ENCODE measurements around the gene EFTUD2. TPM values are rescaled to one million over a fixed set of nuclear protein-coding genes. Genes with fewer than 3 reads are reported as not detected.
"Not testable (repeated sequence)": the region's sequence is repeated elsewhere in the genome, so short reads cannot be mapped to it uniquely, and the experiment has no call there.

EFTUD2 gene
- total RNA-seq, 1 experiment from 2014 or later = 90.8 TPM

DNA sequence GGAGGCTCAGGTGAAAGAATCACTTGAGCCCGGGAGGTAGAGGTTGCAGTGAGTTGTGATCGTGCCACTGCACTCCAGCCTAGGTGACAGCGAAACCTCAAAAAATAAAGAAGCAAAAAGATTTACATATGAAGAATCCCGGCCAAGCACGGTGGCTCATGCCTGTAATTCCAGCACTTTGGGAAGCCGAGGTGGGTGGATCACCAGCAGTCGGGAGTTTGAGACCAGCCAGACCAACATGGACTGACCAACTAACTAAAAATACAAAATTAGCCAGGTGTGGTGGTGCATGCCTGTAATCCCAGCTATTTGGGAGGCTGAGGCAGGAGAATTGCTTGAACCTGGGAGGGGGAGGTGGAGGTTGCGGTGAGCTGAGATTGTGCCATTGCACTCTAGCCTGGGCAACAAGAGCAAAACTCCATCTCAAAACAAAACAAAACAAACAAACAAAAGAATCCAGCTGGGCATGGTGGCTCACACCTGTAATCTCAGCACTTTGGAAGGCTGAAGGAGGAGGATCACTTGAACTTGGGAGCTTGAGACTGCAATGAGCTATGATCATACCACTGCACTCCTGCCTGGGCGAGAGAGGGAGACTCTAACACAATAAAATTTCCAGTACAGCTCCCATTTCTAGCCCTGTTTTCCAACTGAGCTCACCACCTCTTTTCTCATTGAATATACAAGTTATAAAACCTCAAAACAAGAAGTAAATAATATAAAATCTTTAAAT lies 90.4 kb downstream of the EFTUD2 start:
- not testable (repeated sequence) for DNase-seq (ENCODE audit: low read depth)

DNA sequence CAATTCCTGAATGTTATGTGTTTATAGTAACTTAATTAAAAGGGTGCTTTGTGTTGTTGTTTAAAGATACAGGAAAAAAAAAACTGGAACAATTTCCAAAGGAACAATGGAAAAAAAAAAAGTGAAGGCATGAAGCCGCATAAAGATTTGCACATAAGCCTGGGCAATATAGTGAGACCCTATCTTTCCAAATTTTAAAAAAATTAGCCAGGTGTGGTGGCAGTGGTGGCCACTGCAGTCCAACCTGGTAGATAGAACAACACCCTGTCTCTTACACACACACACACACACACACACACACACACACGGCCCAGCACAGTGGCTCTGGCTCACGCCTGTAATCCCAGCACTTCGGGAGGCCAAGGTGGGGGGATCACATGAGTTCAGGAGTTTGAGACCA lies 91.1 kb downstream of the EFTUD2 start:
- no peak for DNase-seq (ENCODE audit: low read depth)

DNA sequence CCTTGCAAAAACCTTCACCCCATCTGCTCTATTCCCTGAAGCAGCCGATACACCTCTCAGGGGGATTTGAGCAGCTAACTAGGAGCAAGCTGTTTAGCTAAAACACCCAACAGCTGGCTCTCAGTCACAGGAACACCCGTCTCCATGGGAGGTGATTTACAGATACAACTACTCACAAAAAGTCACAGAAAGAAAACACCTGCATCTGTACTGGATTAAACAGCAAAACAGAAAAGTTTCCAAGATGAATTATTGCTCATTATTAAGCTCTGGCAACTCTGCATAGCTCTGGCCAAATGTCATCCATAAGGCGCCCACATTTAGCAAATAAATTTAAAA lies 91.5 kb downstream of the EFTUD2 start:
- DNase-seq (ENCODE audit: low read depth) = no peak

DNA sequence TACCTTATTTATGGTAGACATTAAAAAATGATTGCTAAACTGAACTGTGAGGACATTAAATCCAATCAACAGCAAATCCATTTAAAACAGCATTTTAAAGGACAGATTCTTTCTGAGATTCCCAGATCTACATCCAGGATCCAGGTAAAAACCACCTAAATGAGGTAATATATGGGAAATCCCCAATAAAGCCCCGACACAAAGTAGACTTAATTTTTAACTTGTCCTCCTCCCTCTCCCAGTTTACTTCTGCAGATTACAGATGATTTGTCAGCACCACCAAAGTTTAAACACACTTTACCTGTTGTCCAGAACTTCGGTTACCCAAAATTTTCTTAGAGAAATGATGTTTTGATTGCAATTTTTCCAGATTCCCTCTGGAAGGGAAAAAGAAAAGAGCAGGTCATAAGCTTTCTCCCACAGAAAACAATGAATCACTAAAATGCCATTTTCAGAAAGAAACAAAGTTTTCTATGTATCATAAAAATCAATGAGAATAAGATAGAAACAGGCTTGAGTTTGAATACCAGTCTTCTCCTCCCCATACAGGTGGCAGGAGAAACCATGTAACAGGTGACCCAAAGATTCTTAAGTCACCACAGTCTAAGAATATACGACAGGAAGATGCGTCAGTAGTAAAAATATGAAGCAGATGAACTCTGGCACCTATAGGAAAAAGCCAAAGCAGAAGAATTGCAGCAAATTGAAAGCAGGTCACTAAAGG lies 92.0 kb downstream of the EFTUD2 start:
- DNase-seq (ENCODE audit: low read depth) = no peak

DNA sequence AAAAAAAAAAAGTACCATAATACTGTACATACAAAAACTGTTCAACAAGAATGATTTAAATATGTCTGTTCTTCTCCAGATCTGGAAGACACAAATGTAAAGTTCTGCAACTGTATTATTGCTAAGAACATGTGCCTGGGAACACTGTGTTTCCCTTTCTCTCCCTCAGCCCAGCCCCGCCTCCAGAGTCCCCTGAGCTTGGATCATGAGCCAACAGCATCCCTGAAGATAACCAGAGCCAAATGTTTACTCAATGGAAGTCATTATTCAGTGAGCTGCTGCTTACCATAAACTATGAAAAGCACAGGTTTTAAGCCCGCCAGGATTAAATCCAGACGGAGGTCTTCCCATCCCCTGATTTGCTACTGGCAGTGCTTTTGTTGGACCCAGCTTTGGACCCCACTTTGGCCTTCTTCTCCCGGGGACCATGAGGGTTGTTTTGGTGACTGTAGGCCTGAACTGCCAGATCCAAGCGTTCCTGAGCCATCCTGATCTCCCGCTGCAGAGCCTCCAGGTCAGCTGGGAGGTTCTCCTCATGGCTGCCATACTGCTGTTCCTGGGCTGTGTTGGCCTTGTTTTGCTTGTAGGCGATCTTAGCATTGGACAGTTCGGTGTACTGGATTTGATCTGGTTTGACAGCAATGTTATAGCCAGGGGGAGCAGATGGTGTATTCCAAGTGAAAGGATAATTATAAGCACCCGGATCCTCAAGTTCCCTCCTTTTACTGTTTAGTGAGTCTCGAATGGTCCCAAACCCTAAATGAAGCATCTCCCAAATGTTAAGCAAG lies 94.7 kb downstream of the EFTUD2 start:
- no peak for DNase-seq (ENCODE audit: low read depth)

DNA sequence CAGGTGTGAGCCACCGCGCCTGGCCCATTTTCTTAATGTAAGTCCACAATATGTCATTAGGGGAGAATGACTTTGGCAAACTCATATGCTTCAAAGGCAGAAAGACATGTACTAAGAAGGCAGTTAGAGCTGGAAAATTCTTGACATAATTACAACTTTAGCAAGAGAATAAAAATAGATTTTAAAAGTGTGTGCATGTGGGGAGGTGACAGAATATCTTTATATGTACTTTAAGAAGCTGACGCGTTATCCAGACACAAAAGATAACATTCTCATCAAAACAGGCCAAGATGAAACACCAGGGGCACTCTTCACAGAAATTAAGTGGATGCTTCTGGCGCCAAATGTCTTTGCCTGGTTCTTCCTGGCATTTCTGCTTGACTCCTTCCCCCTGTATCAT lies 97.4 kb downstream of the EFTUD2 start:
- DNase-seq (ENCODE audit: low read depth) = no peak

Other genes with a start within 250 kb of the EFTUD2 start
- under 0.01 and 0.20 TPM in 2 replicates for gene MEIOC, start 243.0 kb downstream of the EFTUD2 start, total RNA-seq (2014; rRNA removed; shearing (Covaris generic))
- 27.3 and 32.9 TPM in 2 replicates for gene CCDC43, start 209.7 kb downstream of the EFTUD2 start, total RNA-seq (2014; rRNA removed; shearing (Covaris generic))
- 6.4 and 10.0 TPM in 2 replicates for gene DBF4B, start 190.8 kb downstream of the EFTUD2 start, total RNA-seq (2014; rRNA removed; shearing (Covaris generic))
- gene ADAM11, start 140.5 kb downstream of the EFTUD2 start, total RNA-seq (2014; rRNA removed; shearing (Covaris generic)) = 0.10 and 0.12 TPM in 2 replicates
- 16.3 and 19.3 TPM in 2 replicates for gene GJC1, start 69.2 kb downstream of the EFTUD2 start, total RNA-seq (2014; rRNA removed; shearing (Covaris generic))
- not detected in 2 replicates for gene HIGD1B, start 51.6 kb downstream of the EFTUD2 start, total RNA-seq (2014; rRNA removed; shearing (Covaris generic))
- 0.20 TPM in 1 of 2 replicates, not detected in the other for gene GFAP, start 16.1 kb upstream of the EFTUD2 start, total RNA-seq (2014; rRNA removed; shearing (Covaris generic))
- 7.2 and 7.6 TPM in 2 replicates for gene KIF18B, start 48.3 kb upstream of the EFTUD2 start, total RNA-seq (2014; rRNA removed; shearing (Covaris generic))
- 6.4 and 8.2 TPM in 2 replicates for gene C1QL1, start 68.9 kb upstream of the EFTUD2 start, total RNA-seq (2014; rRNA removed; shearing (Covaris generic))
- gene DCAKD, start 152.2 kb upstream of the EFTUD2 start, total RNA-seq (2014; rRNA removed; shearing (Covaris generic)) = 33.6 and 35.9 TPM in 2 replicates
- 59.9 and 68.0 TPM in 2 replicates for gene NMT1, start 161.9 kb upstream of the EFTUD2 start, total RNA-seq (2014; rRNA removed; shearing (Covaris generic))
- 11.7 and 15.3 TPM in 2 replicates for gene PLCD3, start 233.1 kb upstream of the EFTUD2 start, total RNA-seq (2014; rRNA removed; shearing (Covaris generic))
- gene ACBD4, start 236.2 kb upstream of the EFTUD2 start, total RNA-seq (2014; rRNA removed; shearing (Covaris generic)) = 1.1 and 2.0 TPM in 2 replicates
- 3.5 and 4.4 TPM in 2 replicates for gene HEXIM1, start 249.0 kb upstream of the EFTUD2 start, total RNA-seq (2014; rRNA removed; shearing (Covaris generic))

Data from RPMI7951 (cell line).